PC-9 (cell line): ENCODE results near the gene PDE12.

ENCODE experiments used
- EZH2 ChIP-seq: fragments of 200-600 bp; sonication (generic); IDR thresholded peaks from 2 replicates; pipeline ENCODE4 v1.8.0; 2017; ENCODE audit warnings: antibody characterized with exemption, low read depth
- TF ChIP-seq, protein P1 (sequence below): fragments of 200-600 bp; sonication (generic); conservative IDR thresholded peaks from 2 replicates; pipeline ENCODE4 v1.6.1; 2017; ENCODE audit warnings: mixed run types, antibody characterized with exemption, mild to moderate bottlenecking, moderate library complexity

DNA sequence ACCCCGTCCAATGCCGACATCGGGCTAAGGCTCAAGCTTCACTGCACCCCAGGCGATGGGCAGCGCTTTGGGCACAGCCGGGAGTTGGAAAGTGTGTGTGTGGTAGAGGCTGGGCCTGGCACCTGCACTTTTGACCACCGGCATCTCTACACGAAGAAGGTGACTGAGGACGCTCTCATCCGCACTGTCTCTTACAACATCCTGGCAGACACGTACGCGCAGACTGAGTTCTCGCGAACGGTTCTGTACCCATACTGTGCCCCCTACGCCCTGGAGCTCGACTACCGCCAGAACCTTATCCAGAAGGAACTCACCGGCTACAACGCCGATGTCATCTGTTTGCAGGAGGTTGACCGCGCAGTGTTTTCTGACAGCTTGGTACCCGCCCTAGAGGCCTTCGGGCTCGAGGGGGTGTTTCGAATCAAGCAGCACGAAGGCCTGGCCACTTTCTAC is 1.0 kb downstream of the PDE12 start:
- TF ChIP-seq, protein P1, sequence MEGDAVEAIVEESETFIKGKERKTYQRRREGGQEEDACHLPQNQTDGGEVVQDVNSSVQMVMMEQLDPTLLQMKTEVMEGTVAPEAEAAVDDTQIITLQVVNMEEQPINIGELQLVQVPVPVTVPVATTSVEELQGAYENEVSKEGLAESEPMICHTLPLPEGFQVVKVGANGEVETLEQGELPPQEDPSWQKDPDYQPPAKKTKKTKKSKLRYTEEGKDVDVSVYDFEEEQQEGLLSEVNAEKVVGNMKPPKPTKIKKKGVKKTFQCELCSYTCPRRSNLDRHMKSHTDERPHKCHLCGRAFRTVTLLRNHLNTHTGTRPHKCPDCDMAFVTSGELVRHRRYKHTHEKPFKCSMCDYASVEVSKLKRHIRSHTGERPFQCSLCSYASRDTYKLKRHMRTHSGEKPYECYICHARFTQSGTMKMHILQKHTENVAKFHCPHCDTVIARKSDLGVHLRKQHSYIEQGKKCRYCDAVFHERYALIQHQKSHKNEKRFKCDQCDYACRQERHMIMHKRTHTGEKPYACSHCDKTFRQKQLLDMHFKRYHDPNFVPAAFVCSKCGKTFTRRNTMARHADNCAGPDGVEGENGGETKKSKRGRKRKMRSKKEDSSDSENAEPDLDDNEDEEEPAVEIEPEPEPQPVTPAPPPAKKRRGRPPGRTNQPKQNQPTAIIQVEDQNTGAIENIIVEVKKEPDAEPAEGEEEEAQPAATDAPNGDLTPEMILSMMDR = no peak
- TF ChIP-seq EZH2 = no peak
